Peyer's patch (tissue), 4 donors: ENCODE measurements around the gene MYOF.

Source experiments
- CTCF ChIP-seq, 6 experiments: fragments of 450-650 bp in 4 of 6; fragments of 200-600 bp in 2 of 6; sonication (generic) in 1 of 6; IDR thresholded peaks; one replicate each; pipeline ENCODE4 v1.5.1; 2017 to 2019; ENCODE audit warnings: antibody characterized with exemption in 6 of 6, mild to moderate bottlenecking in 3 of 6, moderate library complexity in 1 of 6
- POLR2A ChIP-seq, 2 donors: fragments of 450-650 bp; IDR thresholded peaks; one replicate each; pipeline ENCODE4 v1.5.1; 2017; ENCODE audit warnings: antibody characterized with exemption in 2 of 2, mild to moderate bottlenecking in 2 of 2, moderate library complexity in 2 of 2

- TF ChIP-seq CTCF (IDR thresholded peaks at IDR 0.05) (no peak), POLR2A (IDR thresholded peaks at IDR 0.05) (no peak)
Observed at GRCh38 chr10:93403152-93404047, 78.7 kb downstream of the MYOF start.
